GM06990 (cell line): Measurements from ENCODE around the gene EYS.

Experiments
- DNase-seq: peaks from one replicate; pipeline ENCODE4 v3.0.0-alpha.2; 2011; ENCODE audit not compliant: insufficient read length; ENCODE audit errors: extremely low read depth
- H3K27me3 ChIP-seq: replicated peaks from 2 replicates; pipeline ENCODE4 v1.6.0; 2011; ENCODE audit warnings: low read length; ENCODE audit not compliant: control insufficient read depth, insufficient read depth
- H3K36me3 ChIP-seq: 2 replicates; pipeline ENCODE4 v1.5.1; 2011; ENCODE audit warnings: low read length; ENCODE audit not compliant: control insufficient read depth, insufficient read depth
- H3K4me3 ChIP-seq: replicated peaks from 2 replicates; pipeline ENCODE4 v1.5.1; 2011; ENCODE audit warnings: low read depth, mild to moderate bottlenecking, control low read depth, low read length
- TF ChIP-seq, protein P1 (sequence below): IDR thresholded peaks from 2 replicates; pipeline ENCODE4 v1.5.1; 2011; ENCODE audit warnings: low read length, control low read depth, mild to moderate bottlenecking, inconsistent platforms; ENCODE audit not compliant: insufficient read depth, poor library complexity, severe bottlenecking

EYS gene

DNA sequence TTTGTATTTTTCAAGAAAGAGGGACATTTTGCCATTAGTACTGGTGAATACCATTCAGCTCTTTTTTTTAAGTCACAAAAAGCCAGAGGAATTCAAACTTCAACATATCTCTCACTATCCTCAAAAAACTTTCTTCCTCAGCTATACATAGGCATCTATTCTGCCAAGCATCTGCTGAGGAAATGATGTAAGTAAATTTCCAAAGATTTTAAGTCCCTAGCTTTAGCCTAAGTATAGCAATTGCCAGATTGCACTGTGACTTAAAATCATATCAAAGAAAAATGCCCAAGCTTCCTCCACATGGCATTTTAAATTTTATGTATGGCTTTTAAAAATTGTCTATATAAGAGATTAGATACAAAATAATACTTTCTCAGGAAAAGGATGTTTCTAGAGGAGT is 237.4 kb downstream of the EYS start:
- Histone ChIP-seq H3K27me3 (no peaks in the 10 kb centered on the region), H3K36me3 (no peaks in the 10 kb centered on the region), H3K4me3 (no peak overlapping the region)
- no peak for DNase-seq
- TF ChIP-seq, protein P1, sequence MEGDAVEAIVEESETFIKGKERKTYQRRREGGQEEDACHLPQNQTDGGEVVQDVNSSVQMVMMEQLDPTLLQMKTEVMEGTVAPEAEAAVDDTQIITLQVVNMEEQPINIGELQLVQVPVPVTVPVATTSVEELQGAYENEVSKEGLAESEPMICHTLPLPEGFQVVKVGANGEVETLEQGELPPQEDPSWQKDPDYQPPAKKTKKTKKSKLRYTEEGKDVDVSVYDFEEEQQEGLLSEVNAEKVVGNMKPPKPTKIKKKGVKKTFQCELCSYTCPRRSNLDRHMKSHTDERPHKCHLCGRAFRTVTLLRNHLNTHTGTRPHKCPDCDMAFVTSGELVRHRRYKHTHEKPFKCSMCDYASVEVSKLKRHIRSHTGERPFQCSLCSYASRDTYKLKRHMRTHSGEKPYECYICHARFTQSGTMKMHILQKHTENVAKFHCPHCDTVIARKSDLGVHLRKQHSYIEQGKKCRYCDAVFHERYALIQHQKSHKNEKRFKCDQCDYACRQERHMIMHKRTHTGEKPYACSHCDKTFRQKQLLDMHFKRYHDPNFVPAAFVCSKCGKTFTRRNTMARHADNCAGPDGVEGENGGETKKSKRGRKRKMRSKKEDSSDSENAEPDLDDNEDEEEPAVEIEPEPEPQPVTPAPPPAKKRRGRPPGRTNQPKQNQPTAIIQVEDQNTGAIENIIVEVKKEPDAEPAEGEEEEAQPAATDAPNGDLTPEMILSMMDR, result no peak

DNA sequence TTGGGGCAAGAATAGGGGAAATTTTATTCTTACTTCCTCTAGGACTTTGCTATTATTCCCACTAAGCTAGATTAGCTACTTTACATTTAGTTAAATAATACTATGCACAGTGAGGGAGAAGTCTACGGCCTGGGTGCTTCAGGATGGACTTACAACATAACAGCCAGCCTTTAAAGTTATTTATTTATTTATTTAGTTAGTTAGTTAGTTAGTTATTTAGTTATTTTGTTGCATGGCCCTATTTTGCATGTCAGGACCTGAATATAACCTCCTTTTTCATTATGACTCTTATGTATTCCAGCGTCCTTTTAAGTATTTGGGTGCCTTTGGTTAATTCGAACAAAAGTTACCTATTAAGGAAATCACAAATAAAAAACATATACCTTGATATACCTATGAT is 238.7 kb downstream of the EYS start:
- DNase-seq, result no peak
- Histone ChIP-seq H3K4me3 (no peak overlapping the region), H3K36me3 (no peaks in the 10 kb centered on the region), H3K27me3 (no peaks in the 10 kb centered on the region)
- TF ChIP-seq, protein P1, result no peak

DNA sequence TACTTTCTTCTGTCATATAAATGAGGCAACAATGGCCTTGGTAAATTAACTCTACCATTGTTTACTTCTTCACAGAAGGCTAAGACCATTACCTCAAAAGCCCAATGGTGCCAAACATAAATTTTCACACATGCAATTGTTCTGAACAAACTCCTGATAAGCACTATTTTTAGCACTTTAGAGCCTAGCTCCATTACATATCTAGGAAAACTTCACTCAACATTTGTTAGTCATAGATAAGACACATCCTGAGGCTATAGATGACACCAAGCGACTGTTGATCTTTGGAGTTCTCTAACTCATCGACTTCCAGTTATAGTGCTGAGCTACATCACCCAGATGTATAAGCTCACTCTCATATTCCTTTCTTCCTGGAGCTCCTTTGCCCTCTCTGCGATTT is 245.9 kb downstream of the EYS start:
- H3K36me3 ChIP-seq, result no peaks in the 10 kb centered on the region
- no peak overlapping the region for H3K4me3 ChIP-seq
- TF ChIP-seq, protein P1, result no peak
- no peaks in the 10 kb centered on the region for H3K27me3 ChIP-seq
- no peak for DNase-seq

DNA sequence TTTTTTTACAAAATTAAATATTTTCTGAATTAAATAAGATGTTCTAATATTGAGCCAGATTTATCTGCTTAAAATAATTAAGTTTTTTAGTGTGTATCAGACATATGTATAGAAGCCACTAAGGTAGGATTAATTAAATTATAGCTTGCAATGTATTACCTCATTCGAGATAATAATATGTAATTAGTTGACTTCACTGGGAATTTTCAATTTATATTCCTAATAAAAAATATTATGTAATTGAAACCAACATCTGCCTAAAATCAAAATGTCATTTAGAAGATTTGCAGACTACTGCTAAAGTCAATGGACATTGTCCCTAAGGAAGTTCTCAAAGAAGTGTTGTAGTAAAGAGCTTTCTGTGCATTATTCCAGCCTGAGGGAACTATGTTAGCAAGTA is 254.7 kb downstream of the EYS start:
- no peak overlapping the region for H3K4me3 ChIP-seq
- DNase-seq, result no peak
- no peaks in the 10 kb centered on the region for H3K36me3 ChIP-seq
- H3K27me3 ChIP-seq, result no peaks in the 10 kb centered on the region
- TF ChIP-seq, protein P1, result no peak

DNA sequence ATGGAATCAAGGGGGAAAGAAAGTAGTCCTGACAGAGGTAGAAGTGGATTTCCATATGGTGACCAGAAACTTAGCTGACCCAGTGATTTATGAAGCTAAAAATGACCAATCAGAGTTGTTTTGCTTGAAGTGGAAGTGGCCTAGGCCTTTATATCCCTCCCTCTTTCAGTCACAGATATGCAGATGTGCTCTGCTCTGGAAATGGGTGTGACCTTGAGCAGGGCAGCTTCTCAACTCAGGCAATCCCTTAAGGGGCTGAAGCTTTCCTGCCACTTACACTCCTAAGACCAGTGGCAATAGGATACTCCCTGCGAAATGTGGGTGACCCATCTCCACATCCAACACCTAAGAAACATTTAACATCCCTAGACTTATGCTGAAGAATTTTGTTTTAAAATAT is 256.6 kb downstream of the EYS start:
- H3K36me3 ChIP-seq, result no peaks in the 10 kb centered on the region
- no peak for DNase-seq

DNA sequence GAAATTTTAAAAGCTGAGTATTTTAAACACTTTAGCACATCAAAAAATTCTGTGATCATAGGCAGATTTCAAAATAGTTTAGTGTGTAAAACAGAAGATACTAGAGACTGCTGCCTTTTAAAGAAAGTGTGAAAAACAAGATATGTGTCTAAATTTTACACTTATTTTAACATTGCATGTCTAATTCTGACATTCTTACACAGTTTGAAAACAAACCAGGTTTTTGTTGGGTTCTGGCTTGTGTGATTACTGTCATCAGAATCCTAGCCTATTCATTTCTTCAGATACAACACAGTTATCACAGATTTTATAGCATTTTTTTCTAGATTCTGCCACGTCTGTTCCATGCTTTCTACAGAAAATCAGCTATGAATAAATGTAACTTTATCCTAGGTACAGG is 257.1 kb downstream of the EYS start:
- DNase-seq, result no peak
- H3K27me3 ChIP-seq, result no peaks in the 10 kb centered on the region
- H3K4me3 ChIP-seq, result no peak overlapping the region
- TF ChIP-seq, protein P1, result no peak
- no peaks in the 10 kb centered on the region for H3K36me3 ChIP-seq

More for the DNA sequence above, 256.6 kb downstream of the EYS start:
- H3K4me3 ChIP-seq, result no peak overlapping the region
- TF ChIP-seq, protein P1, result no peak
- H3K27me3 ChIP-seq, result no peaks in the 10 kb centered on the region
